GM23338 (cell line): Measurements from ENCODE around the gene SUGCT. TPM values are rescaled to one million over a fixed set of nuclear protein-coding genes. Genes with fewer than 3 reads are reported as not detected.

Experiments used
- ATAC-seq: fragments of 200-7000 bp; cut with Tn5 transposase; 3 replicates; pipeline ENCODE4 v1.9.1; 2020
- DNase-seq: peaks from one replicate; pipeline ENCODE4 v3.0.0-alpha.2; 2015; ENCODE audit warnings: low spot score
- H2AFZ ChIP-seq: fragments of 200-600 bp; sonication (generic); 2 replicates; pipeline ENCODE4 v1.8.0; 2016; ENCODE audit warnings: antibody characterized with exemption, mild to moderate bottlenecking, moderate library complexity
- H3F3A ChIP-seq: fragments of 200-600 bp; sonication (generic); replicated peaks from 2 replicates; pipeline ENCODE4 v1.8.0; 2017; ENCODE audit warnings: antibody characterized with exemption, mixed run types, low read depth
- H3K27ac ChIP-seq: fragments of 200-600 bp; sonication (generic); 2 replicates; pipeline ENCODE4 v1.6.1; 2016; ENCODE audit warnings: low read depth
- H3K27me3 ChIP-seq: fragments of 200-600 bp; sonication (generic); 2 replicates; pipeline ENCODE4 v1.8.0; 2016; ENCODE audit warnings: mild to moderate bottlenecking, mixed run types, moderate library complexity; ENCODE audit not compliant: insufficient read depth
- H3K36me3 ChIP-seq: fragments of 200-600 bp; sonication (generic); 2 replicates; pipeline ENCODE4 v1.8.0; 2016; ENCODE audit warnings: mild to moderate bottlenecking; ENCODE audit not compliant: insufficient read depth
- H3K4me1 ChIP-seq: fragments of 200-600 bp; sonication (generic); 2 replicates; pipeline ENCODE4 v1.8.0; 2016; ENCODE audit warnings: mild to moderate bottlenecking, moderate library complexity; ENCODE audit not compliant: insufficient read depth
- H3K4me2 ChIP-seq: fragments of 200-600 bp; sonication (generic); 2 replicates; pipeline ENCODE4 v1.7.1; 2017; ENCODE audit warnings: mixed run types
- H3K4me3 ChIP-seq: fragments of 200-600 bp; sonication (generic); 2 replicates; pipeline ENCODE4 v1.6.1; 2016; ENCODE audit warnings: mixed run types
- H3K79me2 ChIP-seq: fragments of 200-600 bp; sonication (generic); replicated peaks from 2 replicates; pipeline ENCODE4 v1.8.0; 2017; ENCODE audit warnings: mild to moderate bottlenecking; ENCODE audit not compliant: insufficient read depth
- H3K9me2 ChIP-seq: fragments of 200-600 bp; sonication (generic); 2 replicates; pipeline ENCODE4 v1.8.0; 2017; ENCODE audit not compliant: insufficient read depth
- H4K20me1 ChIP-seq: fragments of 200-600 bp; sonication (generic); replicated peaks from 2 replicates; pipeline ENCODE4 v1.8.0; 2017; ENCODE audit warnings: mild to moderate bottlenecking; ENCODE audit not compliant: insufficient read depth
- H3K27ac Mint-ChIP-seq: 2 replicates; pipeline ENCODE4 v1.8.0; 2020; ENCODE audit warnings: inconsistent platforms, mild to moderate bottlenecking, moderate library complexity, mixed read lengths
- H3K27me3 Mint-ChIP-seq: 3 replicates; pipeline ENCODE4 v1.8.0; 2022; ENCODE audit warnings: low read depth, mild to moderate bottlenecking, moderate library complexity, mixed read lengths, inconsistent platforms; ENCODE audit not compliant: insufficient read depth, poor library complexity
- H3K36me3 Mint-ChIP-seq: 3 replicates; pipeline ENCODE4 v1.8.0; 2021; ENCODE audit warnings: low read depth, mild to moderate bottlenecking, inconsistent platforms, moderate library complexity, mixed read lengths
- H3K4me1 Mint-ChIP-seq: 3 replicates; pipeline ENCODE4 v1.8.0; 2020; ENCODE audit warnings: mild to moderate bottlenecking, inconsistent platforms, mixed read lengths
- H3K4me3 Mint-ChIP-seq: 3 replicates; pipeline ENCODE4 v1.8.0; 2021; ENCODE audit warnings: moderate library complexity, mild to moderate bottlenecking, inconsistent platforms, mixed read lengths
- H3K9me3 Mint-ChIP-seq: 3 replicates; pipeline ENCODE4 v1.8.0; 2020; ENCODE audit warnings: moderate library complexity, mild to moderate bottlenecking, inconsistent platforms, mixed read lengths
- CREB1 ChIP-seq: fragments of 250-450 bp; sonication (Bioruptor Pico); IDR thresholded peaks from 2 replicates; pipeline ENCODE4 v1.5.0; 2020; ENCODE audit warnings: low read depth, mild to moderate bottlenecking, moderate library complexity
- CTCF ChIP-seq, 2 experiments: fragments of 200-600 bp in 1 of 2; sonication (generic) in 1 of 2; conservative IDR thresholded peaks; 2 replicates each; pipeline versions ENCODE4 v1.5.1 to v1.6.1; 2016 to 2017; ENCODE audit warnings: antibody characterized with exemption in 2 of 2, low read depth in 2 of 2, mild to moderate bottlenecking in 2 of 2, moderate library complexity in 1 of 2
- EZH2phosphoT487 ChIP-seq: fragments of 200-600 bp; sonication (generic); IDR thresholded peaks from one replicate; pipeline ENCODE4 v1.8.1; 2018; ENCODE audit warnings: antibody characterized with exemption; ENCODE audit not compliant: unreplicated experiment
- JUNB ChIP-seq: IDR thresholded peaks from one replicate; pipeline ENCODE4 v1.6.1; 2016; ENCODE audit warnings: antibody characterized with exemption; ENCODE audit not compliant: unreplicated experiment
- NANOG ChIP-seq: IDR thresholded peaks from 2 replicates; pipeline ENCODE4 v1.6.1; 2016; ENCODE audit warnings: antibody characterized with exemption, borderline replicate concordance
- POLR2AphosphoS5 ChIP-seq: IDR thresholded peaks from 2 replicates; pipeline ENCODE4 v1.6.1; 2016; ENCODE audit warnings: antibody characterized with exemption, low read depth
- REST ChIP-seq: IDR thresholded peaks from one replicate; pipeline ENCODE4 v1.6.1; 2018; ENCODE audit warnings: antibody characterized with exemption; ENCODE audit not compliant: unreplicated experiment
- ZNF114 ChIP-seq: fragments of 250-450 bp; sonication (Bioruptor Pico); IDR thresholded peaks from 2 replicates; pipeline ENCODE4 v1.5.0; 2020; ENCODE audit warnings: mild to moderate bottlenecking, moderate library complexity
- ZNF331 ChIP-seq: fragments of 250-450 bp; sonication (Bioruptor Pico); IDR thresholded peaks from 2 replicates; pipeline ENCODE4 v1.5.0; 2020; ENCODE audit warnings: low read depth, mild to moderate bottlenecking, moderate library complexity
- ZNF462 ChIP-seq: fragments of 250-450 bp; sonication (Bioruptor Pico); IDR thresholded peaks from 2 replicates; pipeline ENCODE4 v1.5.0; 2020; ENCODE audit warnings: mild to moderate bottlenecking, moderate library complexity
- polyA plus RNA-seq: library from polyadenylated mRNA; unstranded; fragments of >200 nt; fragmentation: Nextera tagmentation; extraction: Ambion mirVana; gene quantifications from 2 replicates; pipeline ENCODE4 v1.2.1, GENCODE V29; 2016
- total RNA-seq: library from RNA; depleted of rRNA; stranded (reverse); fragments of >200 nt; shearing (Covaris generic); gene quantifications from 2 replicates; pipeline ENCODE4 v1.2.3, GENCODE V29; 2014

SUGCT gene
- total and polyA plus RNA-seq, 2 experiments from 2014 or later, result 4.2 to 5.6 TPM

GRCh38 chr7:40899636-40900507, 765.1 kb downstream of the SUGCT start:
- H3K27me3 ChIP-seq, result no peaks in the 10 kb centered on the region
- H3K4me3 ChIP-seq, result no peak overlapping the region
- no peaks in the 10 kb centered on the region for H3K9me2 ChIP-seq
- no peak for TF ChIP-seq CREB1 (CRISPR knock-in tag)
- TF ChIP-seq REST, result no peak
- TF ChIP-seq CTCF (conservative IDR thresholded peaks at IDR 0.05; ENCODE audit: low read depth in 2 of 2), result no peak
- TF ChIP-seq ZNF331 (CRISPR knock-in tag), result no peak
- no peak for TF ChIP-seq POLR2AphosphoS5
- TF ChIP-seq EZH2phosphoT487, result no peak
- TF ChIP-seq ZNF462 (CRISPR knock-in tag), result no peak
- TF ChIP-seq JUNB, result no peak
- TF ChIP-seq NANOG, result no peak
- TF ChIP-seq ZNF114 (CRISPR knock-in tag), result no peak
- no peaks in the 10 kb centered on the region for H3F3A ChIP-seq
- no peaks in the 10 kb centered on the region; the same call in 1 of the 2 replicates for H3K36me3 ChIP-seq
- Mint-ChIP-seq H3K27ac (no peak overlapping the region), H3K4me1 (no peaks in the 10 kb centered on the region), H3K36me3 (0 out of 3 replicates have a peak, but pooled peaks cover 3% of the 10 kb centered on the region), H3K27me3 (peaks cover 2% of the 10 kb centered on the region), H3K9me3 (peaks cover 16% of the 10 kb centered on the region), H3K4me3 (no peak overlapping the region)
- no peaks in the 10 kb centered on the region for H3K4me1 ChIP-seq
- ATAC-seq (no peak), DNase-seq (no peak)
- no peaks in the 10 kb centered on the region for H3K79me2 ChIP-seq
- H3K4me2 ChIP-seq, result no peak overlapping the region
- H3K27ac ChIP-seq, result no peak overlapping the region
- no peaks in the 10 kb centered on the region for H4K20me1 ChIP-seq
- H2AFZ ChIP-seq, result no peak overlapping the region
